Measurements from ENCODE around the gene UBE2E3. TPM values are rescaled to one million over a fixed set of nuclear protein-coding genes. Genes with fewer than 3 reads are reported as not detected.
"Not testable (repeated sequence)": the region's sequence is repeated elsewhere in the genome, so short reads cannot be mapped to it uniquely, and the experiment has no call there.

The UBE2E3 gene
- total RNA-seq, 4 donors from 2014 or later = 84.0 to 120 (median 86.4) TPM

DNA sequence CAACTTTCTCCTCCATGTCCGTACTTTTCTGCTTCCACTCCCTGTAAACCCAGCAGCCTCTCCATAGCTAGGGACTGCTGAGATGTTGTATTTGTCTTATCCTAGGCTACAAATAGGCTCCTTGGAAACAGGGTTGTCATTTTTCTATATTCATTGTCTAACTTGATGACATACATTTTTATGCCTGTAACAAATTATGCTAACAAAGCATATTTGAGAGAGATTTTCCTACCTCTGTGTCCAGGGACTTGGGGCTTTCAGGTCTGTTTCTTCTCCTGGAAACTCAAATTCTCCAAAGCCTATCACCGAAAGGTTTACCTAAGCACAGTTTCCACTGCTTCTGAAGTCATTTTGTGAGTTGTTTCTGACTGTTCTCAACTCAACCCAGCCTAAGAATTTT is 102.7 kb downstream of the UBE2E3 start:
- no peaks in the 10 kb centered on the region for H3K36me3 ChIP-seq
- no peak for DNase-seq
- no peak overlapping the region for H3K27ac ChIP-seq
- TF ChIP-seq POLR2A (IDR thresholded peaks at IDR 0.05) = no peak
- TF ChIP-seq, protein P1, sequence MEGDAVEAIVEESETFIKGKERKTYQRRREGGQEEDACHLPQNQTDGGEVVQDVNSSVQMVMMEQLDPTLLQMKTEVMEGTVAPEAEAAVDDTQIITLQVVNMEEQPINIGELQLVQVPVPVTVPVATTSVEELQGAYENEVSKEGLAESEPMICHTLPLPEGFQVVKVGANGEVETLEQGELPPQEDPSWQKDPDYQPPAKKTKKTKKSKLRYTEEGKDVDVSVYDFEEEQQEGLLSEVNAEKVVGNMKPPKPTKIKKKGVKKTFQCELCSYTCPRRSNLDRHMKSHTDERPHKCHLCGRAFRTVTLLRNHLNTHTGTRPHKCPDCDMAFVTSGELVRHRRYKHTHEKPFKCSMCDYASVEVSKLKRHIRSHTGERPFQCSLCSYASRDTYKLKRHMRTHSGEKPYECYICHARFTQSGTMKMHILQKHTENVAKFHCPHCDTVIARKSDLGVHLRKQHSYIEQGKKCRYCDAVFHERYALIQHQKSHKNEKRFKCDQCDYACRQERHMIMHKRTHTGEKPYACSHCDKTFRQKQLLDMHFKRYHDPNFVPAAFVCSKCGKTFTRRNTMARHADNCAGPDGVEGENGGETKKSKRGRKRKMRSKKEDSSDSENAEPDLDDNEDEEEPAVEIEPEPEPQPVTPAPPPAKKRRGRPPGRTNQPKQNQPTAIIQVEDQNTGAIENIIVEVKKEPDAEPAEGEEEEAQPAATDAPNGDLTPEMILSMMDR (IDR thresholded peaks at IDR 0.05 in 4 of 5, conservative IDR thresholded peaks at IDR 0.05 in 1 of 5) = no peak
- in situ Hi-C loops (cut with MboI; ENCODE audit: low sequenced_read_pairs in 4 of 4) = loop anchor here in 1 of 4 donors (25.0 kb wide), 1 partner anchor 629 kb away; no protein-coding TSS in a partner anchor
- intact Hi-C loops (cut with DNase I; ENCODE audit: low total_unique reads) = no loop called here
- H3K4me1 ChIP-seq = no peaks in the 10 kb centered on the region
- H3K4me3 ChIP-seq = no peak overlapping the region
- no peak for ATAC-seq
- H3K27me3 ChIP-seq = no peaks in the 10 kb centered on the region
- H3K9me3 ChIP-seq = no peaks in the 10 kb centered on the region

DNA sequence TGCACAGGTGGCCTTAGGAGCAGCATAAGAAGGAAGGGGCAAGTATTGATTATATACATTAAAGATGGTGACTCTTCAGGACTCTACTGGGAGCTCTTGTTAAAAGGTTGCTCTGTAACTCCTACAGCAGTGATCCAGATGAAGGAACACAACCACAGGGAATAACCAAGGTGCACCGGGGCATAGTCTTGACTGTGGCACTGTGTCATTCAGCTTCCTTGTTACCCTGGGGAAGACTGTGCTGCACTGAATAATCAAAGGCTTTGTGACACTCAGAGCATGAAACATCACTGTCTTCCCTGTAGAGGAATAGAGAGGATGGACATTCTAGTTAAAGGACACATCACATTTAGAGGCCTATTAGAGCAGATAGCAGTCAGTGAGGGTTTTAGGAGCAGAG is 105.3 kb downstream of the UBE2E3 start:
- Histone ChIP-seq H3K27ac (no peak overlapping the region), H3K27me3 (no peaks in the 10 kb centered on the region), H3K4me3 (no peak overlapping the region), H3K36me3 (no peaks in the 10 kb centered on the region), H3K9me3 (no peaks in the 10 kb centered on the region), H3K4me1 (no peaks in the 10 kb centered on the region)
- ATAC-seq = no peak
- in situ Hi-C loops (cut with MboI; ENCODE audit: low sequenced_read_pairs in 4 of 4) = loop anchor here in 1 of 4 donors (25.0 kb wide), 1 partner anchor 627 kb away; no protein-coding TSS in a partner anchor
- TF ChIP-seq POLR2A (IDR thresholded peaks at IDR 0.05) = no peak
- TF ChIP-seq, protein P1 (IDR thresholded peaks at IDR 0.05 in 4 of 5, conservative IDR thresholded peaks at IDR 0.05 in 1 of 5) = no peak
- intact Hi-C loops (cut with DNase I; ENCODE audit: low total_unique reads) = no loop called here
- no peak for DNase-seq

DNA sequence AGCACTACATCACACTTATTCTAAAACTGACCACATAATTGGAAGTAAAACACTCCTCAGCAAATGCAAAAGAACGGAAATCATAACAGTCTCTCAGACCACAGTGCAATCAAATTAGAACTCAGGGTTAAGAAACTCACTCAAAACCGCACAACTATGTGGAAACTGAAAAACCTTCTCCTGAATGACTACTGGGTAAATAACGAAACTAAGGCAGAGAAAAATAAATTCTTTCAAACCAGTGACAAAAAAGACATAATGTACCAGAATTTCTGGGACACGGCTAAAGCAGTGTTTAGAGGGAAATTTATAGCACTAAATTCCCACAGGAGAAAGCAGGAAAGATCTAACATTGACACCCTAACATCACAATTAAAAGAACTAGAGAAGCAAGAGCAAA is 111.5 kb downstream of the UBE2E3 start:
- intact Hi-C loops (cut with DNase I; ENCODE audit: low total_unique reads); H3K27me3 ChIP-seq; H3K36me3 ChIP-seq; H3K9me3 ChIP-seq; ATAC-seq; H3K27ac ChIP-seq; H3K4me3 ChIP-seq; H3K4me1 ChIP-seq; DNase-seq: not testable (repeated sequence)
- in situ Hi-C loops (cut with MboI; ENCODE audit: low sequenced_read_pairs in 4 of 4) = loop anchor here in 1 of 4 donors (25.0 kb wide), 1 partner anchor 620 kb away; no protein-coding TSS in a partner anchor

DNA sequence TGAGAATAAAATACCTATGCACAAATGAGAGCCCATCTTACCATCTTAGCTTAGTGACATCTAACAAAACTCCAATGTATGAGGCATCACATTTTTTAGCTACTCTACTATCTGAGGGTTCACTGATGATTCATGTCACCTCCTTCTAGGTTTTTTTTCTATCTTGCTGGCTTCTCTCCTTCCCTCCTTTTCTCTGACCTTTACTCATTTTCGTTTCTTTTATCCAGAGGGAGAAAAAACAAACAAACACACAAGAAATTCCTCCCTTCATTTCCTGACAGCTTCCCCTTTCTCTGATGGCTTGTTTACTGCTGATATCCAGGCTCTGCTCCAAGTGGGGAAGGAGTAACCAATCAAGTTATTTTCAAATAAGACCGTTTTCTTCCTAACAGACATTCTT is 115.1 kb downstream of the UBE2E3 start:
- no peak for ATAC-seq
- Histone ChIP-seq H3K27me3 (no peaks in the 10 kb centered on the region), H3K27ac (no peak overlapping the region), H3K4me3 (no peak overlapping the region), H3K9me3 (no peaks in the 10 kb centered on the region), H3K4me1 (no peaks in the 10 kb centered on the region), H3K36me3 (no peaks in the 10 kb centered on the region)
- DNase-seq = no peak
- in situ Hi-C loops (cut with MboI; ENCODE audit: low sequenced_read_pairs in 4 of 4) = loop anchor here in 1 of 4 donors (25.0 kb wide), 1 partner anchor 617 kb away; no protein-coding TSS in a partner anchor
- TF ChIP-seq POLR2A (IDR thresholded peaks at IDR 0.05) = no peak
- TF ChIP-seq, protein P1 (IDR thresholded peaks at IDR 0.05 in 4 of 5, conservative IDR thresholded peaks at IDR 0.05 in 1 of 5) = no peak
- intact Hi-C loops (cut with DNase I; ENCODE audit: low total_unique reads) = no loop called here

DNA sequence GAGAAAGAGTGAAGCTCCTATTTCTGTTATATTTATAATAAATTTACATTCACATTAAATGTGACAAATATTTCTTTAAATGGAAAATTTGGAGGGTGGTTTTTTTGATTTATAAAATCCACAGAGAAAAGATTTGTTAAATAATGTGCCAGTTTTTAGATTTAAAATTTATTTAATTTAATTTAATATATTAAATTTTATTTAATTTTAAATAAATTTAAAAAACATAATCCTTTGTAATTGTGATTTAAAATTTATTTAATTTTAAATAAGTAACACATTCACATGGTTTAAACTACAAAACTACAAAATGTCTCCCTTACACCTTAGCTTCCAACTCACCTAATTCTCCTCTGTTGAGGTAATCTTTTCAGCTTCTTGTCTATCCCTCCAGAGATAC is 123.3 kb downstream of the UBE2E3 start:
- no peak for TF ChIP-seq POLR2A (IDR thresholded peaks at IDR 0.05)
- TF ChIP-seq, protein P1 (IDR thresholded peaks at IDR 0.05 in 4 of 5, conservative IDR thresholded peaks at IDR 0.05 in 1 of 5) = no peak
- Histone ChIP-seq H3K27me3 (no peaks in the 10 kb centered on the region), H3K9me3 (no peaks in the 10 kb centered on the region), H3K4me1 (no peaks in the 10 kb centered on the region), H3K4me3 (no peak overlapping the region), H3K27ac (no peak overlapping the region), H3K36me3 (no peaks in the 10 kb centered on the region)
- ATAC-seq = no peak
- intact Hi-C loops (cut with DNase I; ENCODE audit: low total_unique reads) = loop anchor here (10.0 kb wide), 1 partner anchor 611 kb away; no protein-coding TSS in a partner anchor
- no peak for DNase-seq
- in situ Hi-C loops (cut with MboI; ENCODE audit: low sequenced_read_pairs in 4 of 4) = loop anchor here in 3 of 4 donors (25.0 kb wide), 2 partner anchors 359 to 609 kb away; partner anchors contain the start of gene ITGA4 (in 3 of the 3)

All from gastrocnemius medialis (tissue), 4 donors.